Measurements from ENCODE around the gene CPPED1. TPM values are rescaled to one million over a fixed set of nuclear protein-coding genes. Genes with fewer than 3 reads are reported as not detected.

CPPED1 gene, protein sequence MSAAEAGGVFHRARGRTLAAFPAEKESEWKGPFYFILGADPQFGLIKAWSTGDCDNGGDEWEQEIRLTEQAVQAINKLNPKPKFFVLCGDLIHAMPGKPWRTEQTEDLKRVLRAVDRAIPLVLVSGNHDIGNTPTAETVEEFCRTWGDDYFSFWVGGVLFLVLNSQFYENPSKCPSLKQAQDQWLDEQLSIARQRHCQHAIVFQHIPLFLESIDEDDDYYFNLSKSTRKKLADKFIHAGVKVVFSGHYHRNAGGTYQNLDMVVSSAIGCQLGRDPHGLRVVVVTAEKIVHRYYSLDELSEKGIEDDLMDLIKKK
- 6.2 and 7.5 TPM in 2 replicates for total RNA-seq (2014; rRNA removed; shearing (Covaris generic))
- polyA plus RNA-seq (2016; fragmentation: Nextera tagmentation; extraction: Ambion mirVana) = 7.2 and 7.3 TPM in 2 replicates
- long read RNA-seq, full-length matches to known transcripts = 9 of 10 reads
- long read RNA-seq, partial matches to known transcripts = 0 of 10 reads
- long read RNA-seq, other reads (novel, unspliced or antisense) = 1 of 10 reads

DNA sequence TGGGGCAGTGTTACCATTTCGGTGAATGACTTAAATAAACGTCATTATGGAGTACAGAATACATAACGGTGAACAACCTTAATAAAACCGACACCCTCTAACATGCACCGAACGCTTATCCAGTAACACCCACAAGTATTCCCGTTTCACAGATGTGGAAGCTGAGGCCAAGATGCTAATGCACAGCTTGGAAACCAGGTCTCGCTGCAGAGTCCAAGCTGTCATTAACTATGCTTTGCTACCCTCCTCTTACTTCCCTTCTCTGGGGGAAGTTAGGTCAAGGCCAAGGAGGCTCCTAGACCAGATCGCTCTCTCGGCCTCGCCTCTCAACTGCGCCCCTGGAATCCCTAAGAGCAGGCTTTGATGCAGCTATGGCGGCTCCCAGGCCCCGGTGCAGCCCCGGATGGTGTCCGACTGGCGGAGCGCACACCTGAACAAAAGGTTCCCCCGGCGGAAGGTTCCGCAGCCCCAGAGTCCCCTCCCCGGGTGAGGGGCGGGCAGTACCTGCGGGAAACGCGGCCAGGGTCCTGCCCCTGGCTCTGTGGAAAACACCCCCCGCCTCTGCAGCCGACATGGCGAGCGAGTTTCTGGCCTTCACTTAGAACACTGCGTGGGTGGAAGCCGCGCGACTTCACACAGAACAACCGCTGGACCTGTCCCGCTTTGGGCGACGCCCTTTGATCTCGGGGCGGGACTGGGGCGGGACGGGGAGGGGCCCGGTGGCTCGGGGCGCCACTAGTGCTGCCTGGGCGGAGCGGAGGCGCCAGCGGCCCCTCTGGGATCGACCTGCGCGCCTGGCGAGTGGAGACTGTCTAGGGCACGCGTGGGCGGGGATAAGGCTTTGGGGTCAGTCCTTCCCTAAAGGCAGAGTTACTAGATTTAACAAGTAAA, at the start of gene CPPED1:
TSS of gene CPPED1 (minus strand) at position 685 of the 891 bp plus-strand sequence. CDS start at position 574, 111 bp downstream.
- Histone ChIP-seq H3K27me3 (ENCODE audit: insufficient read depth) (no peaks in the 10 kb centered on the region), H3K36me3 (ENCODE audit: insufficient read depth) (no peaks in the 10 kb centered on the region), H3K27ac (ENCODE audit: low read depth) (peak within 1 kb of the TSS; percentile 78; the same call in 1 of the 2 replicates), H4K20me1 (replicated peaks; ENCODE audit: insufficient read depth) (no peaks in the 10 kb centered on the region), H3F3A (replicated peaks; ENCODE audit: low read depth) (0 out of 2 replicates have a peak, but pooled peaks cover 6% of the 10 kb centered on the region), H3K4me2 (peak within 1 kb of the TSS; percentile 81), H3K4me3 (peak within 1 kb of the TSS; percentile 85), H2AFZ (peak within 1 kb of the TSS; percentile 75), H3K79me2 (replicated peaks; ENCODE audit: insufficient read depth) (peaks cover 6% of the 10 kb centered on the region; the same call in 1 of the 2 replicates), H3K9me2 (ENCODE audit: insufficient read depth) (no peaks in the 10 kb centered on the region), H3K4me1 (ENCODE audit: insufficient read depth) (peaks cover 8% of the 10 kb centered on the region)
- H3K27me3 Mint-ChIP-seq (ENCODE audit: insufficient read depth, low read depth, poor library complexity) = peaks cover 4% of the 10 kb centered on the region
- H3K9me3 Mint-ChIP-seq = no peaks in the 10 kb centered on the region; the same call in 2 of the 3 replicates
- DNase-seq (ENCODE audit: low spot score) (peak; percentile 92), ATAC-seq (peak; percentile 97)
- H3K27ac Mint-ChIP-seq = peak within 1 kb of the TSS; percentile 94
- H3K4me1 Mint-ChIP-seq = peaks cover 10% of the 10 kb centered on the region; the same call in 2 of the 3 replicates
- no peaks in the 10 kb centered on the region; the same call in 2 of the 3 replicates for H3K36me3 Mint-ChIP-seq (ENCODE audit: low read depth)
- H3K4me3 Mint-ChIP-seq = peak within 1 kb of the TSS; percentile 94
- TF ChIP-seq JUNB (IDR thresholded peaks at IDR 0.05; ENCODE audit: unreplicated experiment) (no peak), ZNF114 (CRISPR knock-in tag; IDR thresholded peaks at IDR 0.05) (peak; percentile 98), EZH2 (IDR thresholded peaks at IDR 0.05; ENCODE audit: low read depth, unreplicated experiment) (no peak), ZNF331 (CRISPR knock-in tag; IDR thresholded peaks at IDR 0.05; ENCODE audit: low read depth) (peak; percentile 59), CREB1 (CRISPR knock-in tag; IDR thresholded peaks at IDR 0.05; ENCODE audit: low read depth) (peak; percentile 72), EZH2phosphoT487 (IDR thresholded peaks at IDR 0.05; ENCODE audit: unreplicated experiment) (no peak), NANOG (IDR thresholded peaks at IDR 0.05; ENCODE audit: borderline replicate concordance) (no peak), POLR2AphosphoS5 (IDR thresholded peaks at IDR 0.05; ENCODE audit: low read depth) (peak; percentile 68), STAT1 (IDR thresholded peaks at IDR 0.05; ENCODE audit: unreplicated experiment) (no peak)
- TF ChIP-seq, protein P1, sequence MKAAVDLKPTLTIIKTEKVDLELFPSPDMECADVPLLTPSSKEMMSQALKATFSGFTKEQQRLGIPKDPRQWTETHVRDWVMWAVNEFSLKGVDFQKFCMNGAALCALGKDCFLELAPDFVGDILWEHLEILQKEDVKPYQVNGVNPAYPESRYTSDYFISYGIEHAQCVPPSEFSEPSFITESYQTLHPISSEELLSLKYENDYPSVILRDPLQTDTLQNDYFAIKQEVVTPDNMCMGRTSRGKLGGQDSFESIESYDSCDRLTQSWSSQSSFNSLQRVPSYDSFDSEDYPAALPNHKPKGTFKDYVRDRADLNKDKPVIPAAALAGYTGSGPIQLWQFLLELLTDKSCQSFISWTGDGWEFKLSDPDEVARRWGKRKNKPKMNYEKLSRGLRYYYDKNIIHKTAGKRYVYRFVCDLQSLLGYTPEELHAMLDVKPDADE (IDR thresholded peaks at IDR 0.05) = peak; percentile 70
- TF ChIP-seq, protein P2, sequence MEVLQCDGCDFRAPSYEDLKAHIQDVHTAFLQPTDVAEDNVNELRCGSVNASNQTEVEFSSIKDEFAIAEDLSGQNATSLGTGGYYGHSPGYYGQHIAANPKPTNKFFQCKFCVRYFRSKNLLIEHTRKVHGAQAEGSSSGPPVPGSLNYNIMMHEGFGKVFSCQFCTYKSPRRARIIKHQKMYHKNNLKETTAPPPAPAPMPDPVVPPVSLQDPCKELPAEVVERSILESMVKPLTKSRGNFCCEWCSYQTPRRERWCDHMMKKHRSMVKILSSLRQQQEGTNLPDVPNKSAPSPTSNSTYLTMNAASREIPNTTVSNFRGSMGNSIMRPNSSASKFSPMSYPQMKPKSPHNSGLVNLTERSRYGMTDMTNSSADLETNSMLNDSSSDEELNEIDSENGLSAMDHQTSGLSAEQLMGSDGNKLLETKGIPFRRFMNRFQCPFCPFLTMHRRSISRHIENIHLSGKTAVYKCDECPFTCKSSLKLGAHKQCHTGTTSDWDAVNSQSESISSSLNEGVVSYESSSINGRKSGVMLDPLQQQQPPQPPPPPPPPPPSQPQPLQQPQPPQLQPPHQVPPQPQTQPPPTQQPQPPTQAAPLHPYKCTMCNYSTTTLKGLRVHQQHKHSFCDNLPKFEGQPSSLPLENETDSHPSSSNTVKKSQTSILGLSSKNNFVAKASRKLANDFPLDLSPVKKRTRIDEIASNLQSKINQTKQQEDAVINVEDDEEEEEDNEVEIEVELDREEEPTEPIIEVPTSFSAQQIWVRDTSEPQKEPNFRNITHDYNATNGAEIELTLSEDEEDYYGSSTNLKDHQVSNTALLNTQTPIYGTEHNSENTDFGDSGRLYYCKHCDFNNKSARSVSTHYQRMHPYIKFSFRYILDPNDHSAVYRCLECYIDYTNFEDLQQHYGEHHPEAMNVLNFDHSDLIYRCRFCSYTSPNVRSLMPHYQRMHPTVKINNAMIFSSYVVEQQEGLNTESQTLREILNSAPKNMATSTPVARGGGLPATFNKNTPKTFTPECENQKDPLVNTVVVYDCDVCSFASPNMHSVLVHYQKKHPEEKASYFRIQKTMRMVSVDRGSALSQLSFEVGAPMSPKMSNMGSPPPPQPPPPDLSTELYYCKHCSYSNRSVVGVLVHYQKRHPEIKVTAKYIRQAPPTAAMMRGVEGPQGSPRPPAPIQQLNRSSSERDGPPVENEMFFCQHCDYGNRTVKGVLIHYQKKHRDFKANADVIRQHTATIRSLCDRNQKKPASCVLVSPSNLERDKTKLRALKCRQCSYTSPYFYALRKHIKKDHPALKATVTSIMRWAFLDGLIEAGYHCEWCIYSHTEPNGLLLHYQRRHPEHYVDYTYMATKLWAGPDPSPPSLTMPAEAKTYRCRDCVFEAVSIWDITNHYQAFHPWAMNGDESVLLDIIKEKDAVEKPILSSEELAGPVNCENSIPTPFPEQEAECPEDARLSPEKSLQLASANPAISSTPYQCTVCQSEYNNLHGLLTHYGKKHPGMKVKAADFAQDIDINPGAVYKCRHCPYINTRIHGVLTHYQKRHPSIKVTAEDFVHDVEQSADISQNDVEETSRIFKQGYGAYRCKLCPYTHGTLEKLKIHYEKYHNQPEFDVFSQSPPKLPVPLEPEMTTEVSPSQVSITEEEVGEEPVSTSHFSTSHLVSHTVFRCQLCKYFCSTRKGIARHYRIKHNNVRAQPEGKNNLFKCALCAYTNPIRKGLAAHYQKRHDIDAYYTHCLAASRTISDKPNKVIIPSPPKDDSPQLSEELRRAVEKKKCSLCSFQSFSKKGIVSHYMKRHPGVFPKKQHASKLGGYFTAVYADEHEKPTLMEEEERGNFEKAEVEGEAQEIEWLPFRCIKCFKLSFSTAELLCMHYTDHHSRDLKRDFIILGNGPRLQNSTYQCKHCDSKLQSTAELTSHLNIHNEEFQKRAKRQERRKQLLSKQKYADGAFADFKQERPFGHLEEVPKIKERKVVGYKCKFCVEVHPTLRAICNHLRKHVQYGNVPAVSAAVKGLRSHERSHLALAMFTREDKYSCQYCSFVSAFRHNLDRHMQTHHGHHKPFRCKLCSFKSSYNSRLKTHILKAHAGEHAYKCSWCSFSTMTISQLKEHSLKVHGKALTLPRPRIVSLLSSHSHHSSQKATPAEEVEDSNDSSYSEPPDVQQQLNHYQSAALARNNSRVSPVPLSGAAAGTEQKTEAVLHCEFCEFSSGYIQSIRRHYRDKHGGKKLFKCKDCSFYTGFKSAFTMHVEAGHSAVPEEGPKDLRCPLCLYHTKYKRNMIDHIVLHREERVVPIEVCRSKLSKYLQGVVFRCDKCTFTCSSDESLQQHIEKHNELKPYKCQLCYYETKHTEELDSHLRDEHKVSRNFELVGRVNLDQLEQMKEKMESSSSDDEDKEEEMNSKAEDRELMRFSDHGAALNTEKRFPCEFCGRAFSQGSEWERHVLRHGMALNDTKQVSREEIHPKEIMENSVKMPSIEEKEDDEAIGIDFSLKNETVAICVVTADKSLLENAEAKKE (CRISPR knock-in tag; IDR thresholded peaks at IDR 0.05) = peak; percentile 48; the same call in 1 of the 2 replicates
- TF ChIP-seq, protein P3, sequence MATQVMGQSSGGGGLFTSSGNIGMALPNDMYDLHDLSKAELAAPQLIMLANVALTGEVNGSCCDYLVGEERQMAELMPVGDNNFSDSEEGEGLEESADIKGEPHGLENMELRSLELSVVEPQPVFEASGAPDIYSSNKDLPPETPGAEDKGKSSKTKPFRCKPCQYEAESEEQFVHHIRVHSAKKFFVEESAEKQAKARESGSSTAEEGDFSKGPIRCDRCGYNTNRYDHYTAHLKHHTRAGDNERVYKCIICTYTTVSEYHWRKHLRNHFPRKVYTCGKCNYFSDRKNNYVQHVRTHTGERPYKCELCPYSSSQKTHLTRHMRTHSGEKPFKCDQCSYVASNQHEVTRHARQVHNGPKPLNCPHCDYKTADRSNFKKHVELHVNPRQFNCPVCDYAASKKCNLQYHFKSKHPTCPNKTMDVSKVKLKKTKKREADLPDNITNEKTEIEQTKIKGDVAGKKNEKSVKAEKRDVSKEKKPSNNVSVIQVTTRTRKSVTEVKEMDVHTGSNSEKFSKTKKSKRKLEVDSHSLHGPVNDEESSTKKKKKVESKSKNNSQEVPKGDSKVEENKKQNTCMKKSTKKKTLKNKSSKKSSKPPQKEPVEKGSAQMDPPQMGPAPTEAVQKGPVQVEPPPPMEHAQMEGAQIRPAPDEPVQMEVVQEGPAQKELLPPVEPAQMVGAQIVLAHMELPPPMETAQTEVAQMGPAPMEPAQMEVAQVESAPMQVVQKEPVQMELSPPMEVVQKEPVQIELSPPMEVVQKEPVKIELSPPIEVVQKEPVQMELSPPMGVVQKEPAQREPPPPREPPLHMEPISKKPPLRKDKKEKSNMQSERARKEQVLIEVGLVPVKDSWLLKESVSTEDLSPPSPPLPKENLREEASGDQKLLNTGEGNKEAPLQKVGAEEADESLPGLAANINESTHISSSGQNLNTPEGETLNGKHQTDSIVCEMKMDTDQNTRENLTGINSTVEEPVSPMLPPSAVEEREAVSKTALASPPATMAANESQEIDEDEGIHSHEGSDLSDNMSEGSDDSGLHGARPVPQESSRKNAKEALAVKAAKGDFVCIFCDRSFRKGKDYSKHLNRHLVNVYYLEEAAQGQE (IDR thresholded peaks at IDR 0.05; ENCODE audit: unreplicated experiment) = no peak

Measured in GM23338 (cell line).